Globus pallidus (tissue), 1 donor: ENCODE data around the gene MRTFB.
"Not testable (repeated sequence)": the region's sequence is repeated elsewhere in the genome, so short reads cannot be mapped to it uniquely, and the experiment has no call there.

Source experiments
- DNase-seq: peaks from one replicate; pipeline ENCODE4 v3.0.0-alpha.2; 2015; ENCODE audit warnings: low spot score

Gene MRTFB

DNA sequence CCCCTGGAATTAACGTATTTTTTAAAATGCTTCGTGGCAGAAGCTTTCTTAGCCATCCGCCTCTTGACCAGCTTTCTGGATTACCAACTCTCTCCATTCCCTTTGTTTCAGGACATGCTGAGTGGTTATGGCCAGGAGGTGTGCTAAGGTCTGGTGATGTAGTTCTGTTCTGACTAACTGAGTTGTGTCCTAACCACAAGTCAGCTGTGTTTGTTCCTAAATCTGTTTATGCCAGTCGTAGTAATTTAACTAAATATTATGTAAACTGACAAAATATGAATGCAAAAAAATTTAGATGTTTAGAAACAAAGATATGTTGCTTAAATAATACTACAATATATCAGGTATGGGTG lies 61.6 kb downstream of the MRTFB start:
- no peak for DNase-seq

DNA sequence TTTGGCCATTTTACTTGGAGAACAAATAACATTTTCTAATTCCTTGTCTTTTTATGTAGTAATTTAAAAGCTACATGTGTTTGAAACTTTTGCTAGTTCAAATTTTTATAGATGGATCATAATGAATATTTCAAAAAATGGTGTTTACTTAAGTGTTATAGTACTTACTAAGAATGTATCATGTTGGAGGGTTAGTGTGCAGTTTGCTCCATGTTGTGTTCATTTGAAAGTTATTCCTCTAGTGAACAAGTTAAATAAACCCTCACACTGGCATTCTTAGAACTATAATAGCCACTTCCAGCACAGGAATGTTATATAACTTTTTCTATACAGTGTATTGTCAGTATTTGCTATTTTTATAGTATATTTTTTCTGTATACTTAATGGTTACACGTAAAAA lies 62.8 kb downstream of the MRTFB start:
- no peak for DNase-seq

DNA sequence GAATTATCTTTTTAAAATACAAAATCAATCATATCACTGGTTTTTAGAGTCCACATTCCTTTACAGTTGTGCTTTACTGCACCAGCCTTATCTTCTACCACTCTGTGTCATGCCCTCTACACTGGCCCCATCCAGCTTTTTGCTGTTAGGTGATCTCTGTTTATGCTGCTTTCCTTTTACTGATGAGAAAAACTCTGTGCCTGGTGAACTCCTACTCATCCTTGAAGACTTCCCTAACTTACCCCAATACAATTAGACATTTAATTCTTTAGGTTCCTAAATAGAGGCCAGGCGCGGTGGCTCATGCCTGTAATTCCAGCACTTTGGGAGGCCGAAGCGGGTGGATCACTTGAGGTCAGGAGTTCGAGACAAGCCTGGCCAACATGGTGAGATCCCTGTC lies 64.6 kb downstream of the MRTFB start:
- DNase-seq: no peak

DNA sequence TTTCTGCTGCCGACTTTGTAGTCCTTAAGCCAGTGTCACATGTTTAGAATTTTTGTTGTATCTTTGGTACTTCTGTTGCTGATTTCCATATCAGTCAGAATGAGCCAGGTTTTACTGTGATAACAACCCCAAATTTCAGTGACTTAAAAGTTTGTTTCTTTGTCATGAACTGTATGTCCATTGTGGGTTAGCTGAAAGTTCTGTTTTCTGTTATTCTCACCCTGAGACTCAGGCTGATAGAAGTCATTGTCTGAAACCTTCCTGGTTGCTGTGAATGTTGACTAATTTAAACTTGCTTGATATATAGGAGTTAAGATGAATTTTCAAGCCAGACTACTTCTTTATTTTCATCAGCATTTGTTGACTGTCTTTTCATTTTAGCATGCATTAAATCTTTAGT lies 68.8 kb downstream of the MRTFB start:
- DNase-seq: no peak

DNA sequence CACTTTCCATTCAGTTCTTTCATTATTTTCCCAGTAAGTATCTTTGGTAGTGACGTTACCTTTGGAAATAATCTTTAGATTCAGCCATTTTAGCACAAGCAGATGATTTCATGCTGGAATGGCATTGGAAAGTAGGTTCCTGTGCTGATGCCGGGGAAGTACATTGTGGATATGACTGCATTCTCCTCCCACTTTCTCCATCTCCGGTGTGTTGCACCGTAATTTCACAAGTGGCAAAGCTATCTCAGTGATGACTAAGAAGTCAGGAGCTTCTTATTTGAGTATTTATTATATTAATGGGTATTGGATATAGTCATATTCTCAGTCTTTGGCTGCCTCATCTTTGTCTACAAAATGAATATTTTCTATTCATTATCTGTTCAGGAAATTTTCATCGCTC lies 69.8 kb downstream of the MRTFB start:
- DNase-seq: no peak

DNA sequence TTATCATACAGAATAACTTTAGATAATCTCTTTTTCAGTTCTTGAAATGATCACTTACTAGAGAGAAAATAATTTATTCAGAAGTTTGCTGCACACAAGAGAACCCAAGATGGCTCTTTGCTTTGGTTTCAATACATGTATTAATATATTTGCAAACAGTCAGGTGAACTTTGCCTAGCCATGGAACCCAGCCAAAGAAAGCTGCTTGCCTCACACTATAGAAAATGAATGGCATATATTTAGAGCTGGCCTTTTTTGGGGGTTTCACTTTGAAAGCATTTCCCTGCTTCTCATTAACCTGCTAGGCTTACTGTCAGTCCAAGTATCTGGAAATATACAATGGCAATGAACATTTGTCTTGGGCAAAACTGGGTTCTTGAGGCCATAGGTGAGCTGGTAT lies 75.3 kb downstream of the MRTFB start:
- no peak for DNase-seq

DNA sequence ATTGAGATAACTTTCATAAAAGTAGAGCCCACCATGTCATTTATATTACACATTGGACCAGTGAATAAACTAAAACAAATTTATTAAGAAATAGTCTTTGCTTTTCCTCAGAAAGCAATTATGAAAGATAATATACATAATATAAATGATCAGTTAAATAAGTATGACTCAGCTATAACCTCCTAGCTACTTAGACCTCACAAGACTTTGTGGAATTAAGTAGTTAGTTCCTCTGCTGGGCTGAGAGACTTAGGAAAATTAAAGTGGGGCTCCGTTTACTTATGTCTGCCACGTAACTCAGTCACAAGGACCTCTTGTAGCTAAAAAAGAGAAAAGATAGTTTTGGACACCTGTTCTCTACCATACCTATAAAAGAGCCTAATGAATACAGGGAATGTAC lies 76.9 kb downstream of the MRTFB start:
- no peak for DNase-seq

DNA sequence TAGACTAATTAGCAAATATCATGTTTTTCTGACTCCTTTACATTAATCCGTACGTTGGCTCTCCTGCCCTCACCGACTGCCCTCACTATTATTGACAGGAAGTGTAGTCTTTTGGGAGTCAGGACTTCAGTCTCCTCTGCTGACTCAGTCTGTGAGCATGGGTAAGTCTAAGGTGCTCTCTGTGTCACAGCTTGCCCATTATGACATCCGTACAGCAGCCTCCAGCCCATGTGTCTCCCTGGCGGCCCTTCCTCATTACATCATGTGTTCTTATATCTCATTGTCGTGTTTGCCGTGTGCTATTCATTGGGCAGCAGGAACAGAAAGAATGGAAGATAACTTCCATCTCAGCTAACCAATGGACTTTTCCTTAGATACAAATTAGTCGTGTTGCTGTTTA lies 77.5 kb downstream of the MRTFB start:
- DNase-seq: no peak

DNA sequence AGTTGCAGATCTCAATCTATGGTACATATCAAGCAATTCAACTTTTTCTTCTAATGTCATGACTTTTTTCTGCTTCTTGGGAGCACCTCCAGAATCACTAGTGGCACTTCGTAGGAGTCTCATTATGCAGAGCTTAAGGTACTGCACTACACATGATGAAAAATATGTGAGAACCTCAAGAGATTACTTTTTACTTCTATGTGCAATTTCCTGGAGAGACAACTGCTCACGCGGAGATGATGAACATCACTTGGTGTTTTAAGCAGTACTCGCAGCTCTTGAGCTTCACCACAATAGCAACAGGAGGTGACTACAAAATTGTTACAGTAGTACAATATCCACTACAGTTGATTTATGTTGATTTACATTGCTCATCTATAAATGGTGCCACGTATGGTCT lies 79.7 kb downstream of the MRTFB start:
- no peak for DNase-seq

DNA sequence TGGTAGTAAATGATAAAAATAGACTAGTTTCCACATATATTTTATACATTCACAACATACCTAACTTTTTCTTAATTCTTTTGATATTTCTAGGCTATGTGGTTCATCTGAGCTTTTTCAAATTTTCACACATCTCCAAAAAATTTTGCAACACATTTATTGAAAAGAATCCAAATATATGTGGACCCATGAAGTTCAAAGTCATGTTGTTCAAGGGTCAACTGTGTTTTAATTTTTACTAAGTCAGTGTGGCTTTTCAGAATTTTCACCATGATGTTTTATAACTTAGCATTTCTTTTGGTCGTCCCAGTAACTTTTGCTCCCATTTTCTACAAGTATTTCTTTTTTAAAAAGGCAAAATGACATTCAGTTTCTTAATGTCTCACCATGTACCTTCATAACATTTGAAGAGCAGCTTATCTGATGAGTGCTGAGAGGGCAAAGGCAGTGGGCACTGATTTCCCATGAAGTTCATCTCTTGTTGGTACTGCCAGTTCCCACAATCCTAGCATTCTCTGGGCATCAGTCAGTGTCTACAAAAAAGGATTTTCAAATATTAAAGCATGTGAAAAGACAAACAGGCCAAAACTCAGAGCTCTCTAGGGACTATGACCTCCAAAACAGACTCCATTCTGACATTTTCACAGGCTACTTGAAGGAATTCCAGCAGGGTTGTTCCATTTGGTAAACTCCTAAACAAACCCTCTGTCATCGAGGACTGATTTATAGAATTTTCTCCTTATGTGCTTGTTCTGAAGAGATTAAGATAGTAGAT lies 80.3 kb downstream of the MRTFB start:
- no peak for DNase-seq

DNA sequence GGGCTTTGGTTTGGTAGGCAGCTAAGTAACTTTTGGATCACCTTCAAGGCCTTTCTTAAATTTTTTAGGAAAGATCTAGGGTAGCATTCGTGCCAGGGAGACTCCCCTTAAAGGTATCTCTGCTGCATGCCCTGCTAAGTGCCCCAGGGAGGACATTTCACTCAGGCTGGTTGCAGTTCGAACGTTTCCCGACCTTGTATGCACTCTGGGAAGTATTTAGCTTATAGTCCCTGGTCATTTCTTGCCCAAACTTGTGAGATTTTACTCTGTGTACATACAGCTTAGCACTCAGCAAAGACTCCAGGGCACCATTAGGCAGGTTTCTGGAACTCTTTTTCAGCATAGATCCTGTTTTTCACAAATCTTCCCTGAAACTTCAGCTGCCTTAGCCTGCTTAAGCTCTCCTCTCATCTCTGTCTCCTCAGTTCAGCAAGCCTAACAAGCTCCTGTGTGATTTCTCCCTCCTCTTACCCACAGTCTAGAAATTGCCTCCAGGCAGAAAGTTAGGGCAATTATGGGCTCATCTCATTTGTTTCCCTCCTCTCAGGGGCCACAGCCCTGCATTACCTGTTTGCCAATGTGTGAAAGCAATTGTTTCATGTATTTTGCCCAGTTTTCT lies 84.6 kb downstream of the MRTFB start:
- no peak for DNase-seq

DNA sequence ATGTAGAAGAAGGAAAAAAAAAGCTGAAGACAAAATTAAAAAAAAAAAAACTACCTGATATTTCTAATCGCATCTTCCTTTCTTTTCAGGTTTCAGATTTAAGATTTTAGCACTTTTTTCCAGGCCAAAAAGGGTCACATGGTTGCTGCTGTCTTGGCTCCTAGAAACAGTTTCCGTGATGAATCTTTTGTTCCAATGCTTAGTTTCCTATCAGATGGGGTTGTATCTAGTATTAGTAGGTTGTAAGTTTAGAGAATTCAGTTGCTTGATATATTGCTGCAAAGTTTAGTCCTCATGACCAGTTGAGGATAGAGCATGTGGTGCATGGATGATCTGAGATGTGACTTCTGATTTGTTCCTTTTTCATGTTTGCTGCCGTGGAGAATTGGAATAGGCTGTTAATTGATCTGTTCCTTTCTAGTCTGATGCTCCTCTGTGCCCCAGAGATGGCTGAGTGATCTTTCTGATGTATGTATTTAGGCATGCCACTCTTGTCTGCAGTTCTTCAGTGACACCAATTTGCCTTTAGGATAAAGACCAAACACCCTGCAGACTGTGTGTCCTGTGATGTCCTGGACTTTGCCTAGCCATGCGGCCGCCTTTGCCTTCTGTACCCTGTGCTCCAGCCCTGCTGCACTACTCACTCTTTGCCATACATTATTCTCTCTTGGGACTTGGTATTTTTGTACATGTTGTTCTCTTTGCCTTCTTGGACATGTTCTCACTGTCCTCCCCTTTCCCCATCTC lies 94.0 kb downstream of the MRTFB start:
- no peak for DNase-seq

DNA sequence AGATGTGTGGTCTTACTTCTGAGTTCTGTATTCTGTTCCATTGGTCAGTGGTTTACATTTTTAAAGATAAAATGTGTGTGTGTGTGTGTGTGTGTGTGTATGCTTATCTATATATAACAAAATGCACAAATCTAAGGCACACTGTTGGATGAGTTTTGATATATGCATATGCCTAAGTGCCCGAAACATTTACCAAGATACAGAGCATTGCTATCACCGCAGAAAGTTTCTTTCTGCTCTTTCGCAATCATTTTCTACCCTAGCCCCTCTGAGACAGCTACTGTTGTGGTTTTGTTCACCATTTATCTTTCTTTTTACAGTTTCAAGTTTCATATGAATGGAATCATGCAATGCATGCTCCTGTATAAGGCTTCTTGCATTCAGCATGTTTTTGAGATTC lies 97.0 kb downstream of the MRTFB start:
- DNase-seq: no peak

DNA sequence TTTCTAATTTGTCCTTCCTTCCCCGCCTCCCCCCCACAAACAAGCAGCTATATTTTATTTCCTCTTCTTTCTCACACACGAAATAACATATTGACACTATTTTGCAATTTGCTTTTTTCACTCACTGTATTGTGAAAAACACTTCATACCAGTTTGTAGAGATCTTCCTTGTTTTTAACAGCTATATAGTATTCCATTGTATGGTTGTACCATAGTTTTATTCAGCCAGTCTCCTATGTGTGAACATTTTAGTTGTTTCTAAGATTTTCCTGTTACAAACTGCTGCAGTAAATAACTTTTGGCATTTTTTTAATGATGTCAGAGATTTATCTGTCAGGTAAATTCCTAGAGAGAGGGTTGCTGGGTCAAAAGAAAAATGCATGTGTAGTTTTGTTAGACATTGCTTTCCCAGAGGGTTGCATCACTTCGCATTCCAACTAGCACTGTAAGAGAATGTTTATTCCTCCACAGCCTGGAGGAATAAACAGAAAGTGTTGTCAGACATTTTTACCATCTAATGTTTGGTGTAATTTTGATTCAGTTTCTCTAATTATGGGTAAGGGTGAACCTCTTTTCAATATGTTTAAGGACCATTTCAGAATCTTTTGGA lies 101.2 kb downstream of the MRTFB start:
- no peak for DNase-seq

DNA sequence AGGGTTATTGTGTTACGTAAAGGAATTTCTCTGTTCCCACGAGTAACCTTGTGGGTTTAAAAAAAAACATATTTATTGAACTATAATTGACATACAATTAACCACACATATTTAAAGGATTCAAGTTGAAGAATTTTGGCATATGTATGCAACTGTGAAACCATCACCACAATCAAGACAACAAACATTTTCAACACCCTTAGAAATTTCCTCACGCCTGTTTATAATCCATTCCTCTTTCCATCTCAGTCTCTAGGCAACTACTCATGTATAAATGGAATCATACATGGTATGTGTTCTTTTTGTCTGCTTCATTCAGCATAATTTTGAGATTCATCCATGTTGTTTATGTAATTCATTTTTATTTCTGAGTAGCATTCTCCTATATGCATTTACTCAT lies 104.0 kb downstream of the MRTFB start:
- no peak for DNase-seq

DNA sequence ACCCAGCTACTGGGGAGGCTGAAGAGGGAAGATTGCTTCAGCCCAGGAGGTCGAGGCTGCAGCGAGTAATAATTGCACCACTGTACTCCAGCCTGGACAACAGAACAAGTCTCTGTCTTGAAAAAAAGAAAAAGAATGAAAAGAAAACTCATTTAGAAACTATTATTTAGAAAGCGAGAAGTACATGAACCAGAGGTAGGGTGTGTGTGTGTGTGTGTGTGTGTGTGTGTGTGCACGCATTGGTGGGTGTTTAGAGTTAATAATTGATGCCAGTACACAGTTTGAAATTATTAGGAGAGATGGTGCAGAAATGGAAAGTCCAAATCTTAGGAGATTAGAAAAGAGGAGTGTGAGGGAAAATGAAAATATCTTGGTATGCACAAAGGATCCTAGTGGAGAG lies 106.6 kb downstream of the MRTFB start:
- no peak for DNase-seq

DNA sequence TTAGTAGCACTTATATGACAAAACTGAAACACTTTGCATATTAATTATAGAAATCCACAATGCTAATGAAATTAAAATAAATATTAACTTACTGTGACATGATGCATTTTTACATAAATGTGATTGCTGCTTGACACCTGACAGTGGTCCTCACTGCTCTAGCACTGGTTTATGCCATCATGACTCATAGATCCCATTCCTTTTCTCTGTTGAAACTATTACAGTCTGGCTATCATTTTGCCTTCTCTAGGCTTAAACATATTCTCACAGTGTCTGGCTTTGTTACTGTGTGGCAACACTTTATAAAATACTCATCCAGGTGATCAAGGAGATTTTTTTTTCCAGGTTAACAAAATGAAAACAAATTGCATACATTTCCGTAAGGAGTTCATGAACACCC lies 108.0 kb downstream of the MRTFB start:
- no peak for DNase-seq

DNA sequence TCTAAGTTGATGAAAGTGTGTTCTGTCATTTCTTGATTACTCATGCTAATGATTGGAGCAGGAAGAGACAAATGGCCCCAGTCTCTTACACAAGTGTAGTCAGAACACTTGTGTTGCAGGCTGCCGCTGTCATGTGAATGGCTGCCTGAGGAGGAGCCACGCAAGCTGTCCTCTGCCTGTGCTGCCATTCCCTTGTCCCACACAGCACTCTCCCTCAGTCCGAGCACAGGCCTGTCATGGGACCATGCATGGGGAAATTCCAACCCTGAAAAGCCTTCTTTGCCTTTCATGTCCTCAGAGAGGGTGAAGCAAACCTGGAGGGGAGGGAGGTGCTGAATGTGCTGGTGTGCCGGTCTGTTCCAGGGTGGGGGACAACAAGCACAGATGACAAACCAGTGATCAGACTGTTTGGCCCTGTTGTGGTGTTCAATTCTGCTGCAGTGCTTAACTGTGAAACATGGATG lies 109.4 kb downstream of the MRTFB start:
- no peak for DNase-seq

DNA sequence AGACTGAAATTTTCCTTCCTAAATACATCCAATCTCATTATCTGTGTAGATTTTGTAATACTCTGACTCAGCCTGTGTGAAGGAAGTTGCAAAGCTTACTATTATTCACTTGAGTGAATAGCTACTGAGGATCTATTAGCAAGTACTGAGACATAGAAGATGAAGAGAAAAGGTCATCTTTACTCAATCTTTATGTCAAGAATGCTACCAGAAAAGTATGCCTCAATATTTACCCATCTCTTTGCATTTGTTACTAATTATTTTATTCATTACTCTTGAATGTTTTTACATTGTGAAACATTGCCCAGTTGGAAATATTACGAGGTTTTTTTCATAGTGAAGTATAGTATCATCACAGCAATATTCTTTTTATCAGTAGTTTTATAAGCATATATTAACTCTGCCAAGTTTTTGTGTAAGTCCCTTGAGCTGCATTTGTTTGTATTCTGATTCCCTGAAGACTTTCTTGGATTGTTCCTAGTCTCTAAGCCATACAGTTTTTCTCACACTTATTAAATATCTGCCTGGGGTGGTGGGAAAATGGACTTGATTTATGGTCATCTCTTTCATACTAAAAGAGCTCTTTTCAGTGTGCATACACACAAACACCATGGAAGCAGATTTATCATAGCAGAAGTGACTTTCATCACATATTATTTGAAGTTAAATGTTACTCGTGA lies 110.4 kb downstream of the MRTFB start:
- DNase-seq: no peak

DNA sequence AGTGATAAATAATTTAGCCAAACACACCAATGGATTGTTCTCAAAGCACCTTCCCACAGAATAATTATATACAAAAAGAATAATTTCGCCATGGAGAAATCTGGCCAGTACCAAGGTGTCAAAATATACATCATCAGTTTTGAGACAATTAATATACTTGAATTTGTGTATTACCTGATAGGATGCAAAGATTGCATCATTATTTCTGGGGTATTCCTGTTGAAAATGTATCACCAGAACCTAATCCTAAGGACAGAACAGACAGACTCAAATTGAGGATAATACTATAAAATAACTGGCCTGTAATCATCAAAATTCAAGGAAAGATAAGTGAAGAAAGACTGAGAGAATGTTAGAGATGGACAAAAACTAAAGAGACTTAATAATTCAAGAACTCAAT lies 111.9 kb downstream of the MRTFB start:
- DNase-seq: no peak

DNA sequence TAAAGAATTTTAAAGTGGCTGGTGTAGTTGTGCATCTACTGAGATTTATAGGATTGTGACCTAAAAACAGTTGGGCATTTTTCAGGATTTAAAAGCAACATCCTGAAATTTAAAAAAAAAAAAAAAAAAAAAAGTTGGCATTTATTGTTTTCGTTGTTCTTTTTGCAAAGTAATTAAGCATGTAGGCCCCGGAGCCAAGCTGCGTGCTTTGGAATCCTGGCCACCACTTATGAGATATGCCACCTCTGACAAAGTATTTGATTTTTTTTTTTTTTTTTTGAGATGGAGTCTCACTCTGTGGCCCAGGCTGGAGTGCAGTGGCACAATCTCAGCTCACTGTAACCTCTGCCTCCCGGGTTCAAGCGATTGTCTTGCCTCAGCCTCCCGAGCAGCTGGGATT lies 112.8 kb downstream of the MRTFB start:
- not testable (repeated sequence) for DNase-seq
